Activated naive CD4-positive, alpha-beta T cell treated with anti-CD3 and anti-CD28 coated beads for 36 hours (primary cell): ENCODE results near the gene PLCL2. TPM values are rescaled to one million over a fixed set of nuclear protein-coding genes. Genes with fewer than 3 reads are reported as not detected.

Experiments
- CTCF ChIA-PET: fragments of 350-600 bp; sonication (Branson Sonifier 250); formaldehyde crosslinking; loops from one replicate; lab custom pipeline; 2021; ENCODE audit warnings: antibody characterized with exemption; lab: Charles Lee
- DNase-seq: peaks from one replicate; pipeline ENCODE4 v3.0.0-alpha.2; 2020
- H3K27ac Mint-ChIP-seq: one replicate; pipeline ENCODE4 v1.8.0; 2021; ENCODE audit warnings: mild to moderate bottlenecking, mixed read lengths
- H3K27me3 Mint-ChIP-seq: one replicate; pipeline ENCODE4 v1.8.0; 2021; ENCODE audit warnings: low read depth, mixed read lengths
- H3K36me3 Mint-ChIP-seq: one replicate; pipeline ENCODE4 v1.8.0; 2021; ENCODE audit warnings: low read depth, mixed read lengths
- H3K4me1 Mint-ChIP-seq: one replicate; pipeline ENCODE4 v1.8.0; 2021; ENCODE audit warnings: low read depth, mixed read lengths
- H3K4me3 Mint-ChIP-seq: one replicate; pipeline ENCODE4 v1.8.0; 2021; ENCODE audit warnings: mild to moderate bottlenecking, moderate library complexity, mixed read lengths
- H3K9me3 Mint-ChIP-seq: one replicate; pipeline ENCODE4 v1.8.0; 2021; ENCODE audit warnings: mixed read lengths
- intact Hi-C: fragments of 100-400 bp; cut with micrococcal nuclease; formaldehyde crosslinking; loops from one replicate; pipeline ENCODE4 v1.15.1; 2023
- total RNA-seq, 2 experiments: library from RNA; stranded (reverse); gene quantifications; one replicate each; pipeline ENCODE4 v1.2.3, GENCODE V29; 2021

The PLCL2 gene
- total RNA-seq, 2 experiments from 2014 or later: 19.9 to 20.5 TPM

GRCh38 chr3:16990163-16990562 lies 105.4 kb downstream of the PLCL2 start:
- Mint-ChIP-seq H3K9me3 (no peaks in the 10 kb centered on the region), H3K27me3 (no peaks in the 10 kb centered on the region), H3K36me3 (peaks cover 2% of the 10 kb centered on the region), H3K27ac (no peak overlapping the region), H3K4me3 (no peak overlapping the region), H3K4me1 (peaks cover 65% of the 10 kb centered on the region)
- CTCF ChIA-PET: no interaction called here
- no peak for DNase-seq
- intact Hi-C loops: no loop called here

GRCh38 chr3:16992198-16992597 lies 107.4 kb downstream of the PLCL2 start:
- no peak for DNase-seq
- intact Hi-C loops: no loop called here
- Mint-ChIP-seq H3K27me3 (no peaks in the 10 kb centered on the region), H3K36me3 (peaks cover 2% of the 10 kb centered on the region), H3K4me1 (peaks cover 75% of the 10 kb centered on the region), H3K4me3 (no peak overlapping the region), H3K9me3 (no peaks in the 10 kb centered on the region), H3K27ac (no peak overlapping the region)
- CTCF ChIA-PET: no interaction called here

GRCh38 chr3:16993227-16993626 lies 108.5 kb downstream of the PLCL2 start:
- Mint-ChIP-seq H3K27me3 (no peaks in the 10 kb centered on the region), H3K9me3 (no peaks in the 10 kb centered on the region), H3K4me3 (no peak overlapping the region), H3K27ac (no peak overlapping the region), H3K4me1 (peaks cover 77% of the 10 kb centered on the region), H3K36me3 (peaks cover 2% of the 10 kb centered on the region)
- CTCF ChIA-PET: no interaction called here
- no peak for DNase-seq
- intact Hi-C loops: no loop called here

GRCh38 chr3:16994854-16995525 lies 110.2 kb downstream of the PLCL2 start:
- CTCF ChIA-PET: no interaction called here
- H3K27ac Mint-ChIP-seq: no peak overlapping the region
- H3K9me3 Mint-ChIP-seq: no peaks in the 10 kb centered on the region
- H3K36me3 Mint-ChIP-seq: peaks cover 2% of the 10 kb centered on the region
- intact Hi-C loops: loop anchor here (5.0 kb wide), 1 partner anchor 237 kb away; no protein-coding TSS in a partner anchor
- H3K4me1 Mint-ChIP-seq: peaks cover 73% of the 10 kb centered on the region
- H3K27me3 Mint-ChIP-seq: no peaks in the 10 kb centered on the region
- H3K4me3 Mint-ChIP-seq: no peak overlapping the region
- DNase-seq: no peak

GRCh38 chr3:16995601-16996000 lies 110.8 kb downstream of the PLCL2 start:
- Mint-ChIP-seq H3K4me3 (no peak overlapping the region), H3K36me3 (peaks cover 2% of the 10 kb centered on the region), H3K4me1 (peaks cover 69% of the 10 kb centered on the region), H3K9me3 (peaks cover 3% of the 10 kb centered on the region), H3K27ac (no peak overlapping the region), H3K27me3 (no peaks in the 10 kb centered on the region)
- intact Hi-C loops: loop anchor here (5.0 kb wide), 1 partner anchor 237 kb away; no protein-coding TSS in a partner anchor
- no peak for DNase-seq
- CTCF ChIA-PET: no interaction called here

- CTCF ChIA-PET: interaction anchor here (0.9 to 1.3 kb wide), 2 partner anchors 23 to 30 kb away, joined by 3 read pairs; no protein-coding TSS in a partner anchor
- Mint-ChIP-seq H3K27me3 (no peaks in the 10 kb centered on the region), H3K27ac (no peak overlapping the region), H3K4me1 (peaks cover 63% of the 10 kb centered on the region), H3K4me3 (no peak overlapping the region), H3K36me3 (peaks cover 7% of the 10 kb centered on the region), H3K9me3 (peaks cover 14% of the 10 kb centered on the region)
- no peak for DNase-seq
- intact Hi-C loops: loop anchor here (5.0 kb wide), 1 partner anchor 234 kb away; no protein-coding TSS in a partner anchor
These were observed 113.6 kb downstream of the PLCL2 start for GRCh38 chr3:16998236-16998923.

GRCh38 chr3:16999161-16999560 lies 114.4 kb downstream of the PLCL2 start:
- intact Hi-C loops: loop anchor here (5.0 kb wide), 1 partner anchor 233 kb away; no protein-coding TSS in a partner anchor
- Mint-ChIP-seq H3K4me3 (no peak overlapping the region), H3K9me3 (peaks cover 14% of the 10 kb centered on the region), H3K27me3 (no peaks in the 10 kb centered on the region), H3K36me3 (peaks cover 7% of the 10 kb centered on the region), H3K27ac (no peak overlapping the region), H3K4me1 (peaks cover 66% of the 10 kb centered on the region)
- CTCF ChIA-PET: interaction anchor here (0.9 kb wide), 1 partner anchor 13 kb away, joined by 3 read pairs; no protein-coding TSS in a partner anchor
- DNase-seq: no peak

GRCh38 chr3:16999871-17000270 lies 115.1 kb downstream of the PLCL2 start:
- Mint-ChIP-seq H3K36me3 (peaks cover 7% of the 10 kb centered on the region), H3K4me1 (peaks cover 66% of the 10 kb centered on the region), H3K27me3 (no peaks in the 10 kb centered on the region), H3K9me3 (peaks cover 14% of the 10 kb centered on the region), H3K4me3 (no peak overlapping the region), H3K27ac (no peak overlapping the region)
- intact Hi-C loops: loop anchor here (5.0 kb wide), 2 partner anchors 48 to 232 kb away; no protein-coding TSS in a partner anchor
- CTCF ChIA-PET: interaction anchor here (0.9 to 1.3 kb wide), 2 partner anchors 13 to 116 kb away, joined by 3 to 4 read pairs; no protein-coding TSS in a partner anchor
- no peak for DNase-seq

- no peak for DNase-seq
- no peaks in the 10 kb centered on the region for H3K27me3 Mint-ChIP-seq
- intact Hi-C loops: loop anchor here (5.0 kb wide), 1 partner anchor 51 kb away; no protein-coding TSS in a partner anchor
- H3K27ac Mint-ChIP-seq: no peak overlapping the region
- peaks cover 14% of the 10 kb centered on the region for H3K9me3 Mint-ChIP-seq
- peaks cover 68% of the 10 kb centered on the region for H3K4me1 Mint-ChIP-seq
- no peak overlapping the region for H3K4me3 Mint-ChIP-seq
- CTCF ChIA-PET: no interaction called here
- H3K36me3 Mint-ChIP-seq: peaks cover 7% of the 10 kb centered on the region
These were observed 118.7 kb downstream of the PLCL2 start for GRCh38 chr3:17003457-17003856.

GRCh38 chr3:17006132-17006852 lies 121.5 kb downstream of the PLCL2 start:
- Mint-ChIP-seq H3K36me3 (peaks cover 15% of the 10 kb centered on the region), H3K4me1 (peaks cover 62% of the 10 kb centered on the region), H3K4me3 (no peak overlapping the region)

GRCh38 chr3:17007284-17007683 lies 122.5 kb downstream of the PLCL2 start:
- H3K27me3 Mint-ChIP-seq: no peaks in the 10 kb centered on the region
- intact Hi-C loops: no loop called here
- DNase-seq: no peak
- H3K9me3 Mint-ChIP-seq: no peaks in the 10 kb centered on the region
- peaks cover 57% of the 10 kb centered on the region for H3K4me1 Mint-ChIP-seq
- H3K4me3 Mint-ChIP-seq: no peak overlapping the region
- no peak overlapping the region for H3K27ac Mint-ChIP-seq
- H3K36me3 Mint-ChIP-seq: peaks cover 13% of the 10 kb centered on the region
- CTCF ChIA-PET: interaction anchor here (1.0 kb wide), 1 partner anchor 33 kb away, joined by 3 read pairs; no protein-coding TSS in a partner anchor

More at GRCh38 chr3:17006132-17006852, 121.5 kb downstream of the PLCL2 start:
- Mint-ChIP-seq H3K27ac (no peak overlapping the region), H3K27me3 (no peaks in the 10 kb centered on the region), H3K9me3 (peaks cover 6% of the 10 kb centered on the region)
- no peak for DNase-seq
- CTCF ChIA-PET: no interaction called here
- intact Hi-C loops: no loop called here

GRCh38 chr3:17009826-17010225 lies 125.1 kb downstream of the PLCL2 start:
- H3K4me3 Mint-ChIP-seq: no peak overlapping the region
- peaks cover 48% of the 10 kb centered on the region for H3K4me1 Mint-ChIP-seq
- CTCF ChIA-PET: no interaction called here
- no peak for DNase-seq
- H3K27ac Mint-ChIP-seq: no peak overlapping the region
- H3K27me3 Mint-ChIP-seq: no peaks in the 10 kb centered on the region
- intact Hi-C loops: no loop called here
- peaks cover 17% of the 10 kb centered on the region for H3K36me3 Mint-ChIP-seq
- H3K9me3 Mint-ChIP-seq: no peaks in the 10 kb centered on the region
